Astrocyte of the cerebellum (primary cell): ENCODE data around the gene ODF2.

ENCODE experiments used
- DNase-seq: peaks from one replicate; pipeline ENCODE4 v3.0.0-alpha.2; 2011; ENCODE audit warnings: low read depth
- H3K4me3 ChIP-seq: 2 replicates; pipeline ENCODE4 v1.5.1; 2011; ENCODE audit warnings: mild to moderate bottlenecking, low read depth, low read length, moderate library complexity
- CTCF ChIP-seq: IDR thresholded peaks from 2 replicates; pipeline ENCODE4 v1.5.1; 2012; ENCODE audit warnings: low read length, low read depth, moderate library complexity, mild to moderate bottlenecking; ENCODE audit errors: missing control alignments
- in situ Hi-C: cut with HindIII; loops from 2 replicates; pipeline ENCODE4 v1.10.0; 2017; ENCODE audit warnings: low sequenced_read_pairs

ODF2 gene

GRCh38 chr9:128482186-128482585 lies 26.4 kb downstream of the ODF2 start:
- no peak overlapping the region for H3K4me3 ChIP-seq
- no peak for DNase-seq
- in situ Hi-C loops: no loop called here
- TF ChIP-seq CTCF: no peak

GRCh38 chr9:128484686-128485413 lies 29.0 kb downstream of the ODF2 start:
- in situ Hi-C loops: no loop called here
- no peak overlapping the region for H3K4me3 ChIP-seq
- DNase-seq: no peak
- TF ChIP-seq CTCF: no peak

GRCh38 chr9:128485414-128485855 lies 29.6 kb downstream of the ODF2 start:
- H3K4me3 ChIP-seq: no peak overlapping the region
- no peak for TF ChIP-seq CTCF
- DNase-seq: no peak
- in situ Hi-C loops: no loop called here

GRCh38 chr9:128486201-128486600 lies 30.4 kb downstream of the ODF2 start:
- in situ Hi-C loops: no loop called here
- no peak for TF ChIP-seq CTCF
- no peak overlapping the region for H3K4me3 ChIP-seq
- no peak for DNase-seq

- in situ Hi-C loops: no loop called here
- TF ChIP-seq CTCF: no peak
- no peak for DNase-seq
- H3K4me3 ChIP-seq: no peak overlapping the region
Measured at GRCh38 chr9:128493424-128493823, 37.6 kb downstream of the ODF2 start.

- in situ Hi-C loops: no loop called here
- TF ChIP-seq CTCF: no peak
Measured at GRCh38 chr9:128494108-128494745, 38.4 kb downstream of the ODF2 start.

More at GRCh38 chr9:128494108-128494745, 38.4 kb downstream of the ODF2 start:
- H3K4me3 ChIP-seq: no peak overlapping the region
- no peak for DNase-seq
